ENCODE data around the gene INA.

DNA sequence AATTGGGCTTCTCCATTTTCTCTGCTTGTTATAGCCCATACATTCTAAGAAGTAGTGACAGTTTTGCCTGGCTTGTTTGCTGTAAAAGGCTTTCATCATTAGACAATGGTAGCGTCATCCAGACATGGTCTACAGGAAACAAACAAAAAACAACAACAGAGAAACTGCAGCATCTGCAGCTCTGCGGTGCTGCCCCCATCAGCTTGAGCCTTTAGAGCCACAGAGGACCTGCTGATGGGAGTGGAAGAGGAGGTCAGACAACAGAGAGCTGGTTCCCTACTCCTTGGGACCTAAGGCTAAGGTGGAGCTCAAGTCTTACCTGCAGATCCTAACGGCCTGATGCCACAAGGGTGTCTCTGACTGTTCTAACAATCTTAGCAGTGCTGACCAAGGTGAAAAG, 3.1 kb downstream of the INA start:
- TF ChIP-seq POLR2AphosphoS5 (IDR thresholded peaks at IDR 0.05; ENCODE audit: borderline replicate concordance, low read depth, low read length): no peak
- TF ChIP-seq EZH2 (IDR thresholded peaks at IDR 0.05): no peak
